Nephron progenitor cell (in vitro differentiated cells): ENCODE measurements around the gene CD248.

Experiments
- DNase-seq: peaks from one replicate; pipeline ENCODE4 v3.0.0; 2021
- H3K27ac Mint-ChIP-seq: 2 replicates; pipeline ENCODE4 v1.8.0; 2021; ENCODE audit warnings: mild to moderate bottlenecking, moderate library complexity, mixed read lengths
- H3K27me3 Mint-ChIP-seq: 2 replicates; pipeline ENCODE4 v1.8.0; 2021; ENCODE audit warnings: mild to moderate bottlenecking, low read depth, mixed read lengths; ENCODE audit not compliant: poor library complexity
- H3K36me3 Mint-ChIP-seq: 2 replicates; pipeline ENCODE4 v1.8.0; 2021; ENCODE audit warnings: low read depth, mixed read lengths
- H3K4me1 Mint-ChIP-seq: 2 replicates; pipeline ENCODE4 v1.8.0; 2021; ENCODE audit warnings: mixed read lengths
- H3K4me3 Mint-ChIP-seq: 2 replicates; pipeline ENCODE4 v1.8.0; 2021; ENCODE audit warnings: mild to moderate bottlenecking, moderate library complexity, mixed read lengths
- H3K9me3 Mint-ChIP-seq: 2 replicates; pipeline ENCODE4 v1.8.0; 2021; ENCODE audit warnings: mild to moderate bottlenecking, moderate library complexity, mixed read lengths
- CTCF ChIP-seq: fragments of 200-600 bp; sonication (generic); IDR thresholded peaks from 2 replicates; pipeline ENCODE4 v1.5.0; 2021; ENCODE audit warnings: antibody characterized with exemption

Gene CD248

GRCh38 chr11:66328302-66329144, 11.7 kb upstream of the CD248 start:
- H3K36me3 Mint-ChIP-seq: no peaks in the 10 kb centered on the region
- peaks cover 61% of the 10 kb centered on the region for H3K4me1 Mint-ChIP-seq
- TF ChIP-seq CTCF: peak; percentile 94
- H3K9me3 Mint-ChIP-seq: no peaks in the 10 kb centered on the region
- no peak overlapping the region for H3K4me3 Mint-ChIP-seq
- no peak overlapping the region for H3K27ac Mint-ChIP-seq
- peak; percentile 82 for DNase-seq
- H3K27me3 Mint-ChIP-seq: peaks cover 5% of the 10 kb centered on the region

GRCh38 chr11:66328031-66328301, 11.1 kb upstream of the CD248 start:
- H3K27ac Mint-ChIP-seq: no peak overlapping the region
- no peak for TF ChIP-seq CTCF
- H3K9me3 Mint-ChIP-seq: no peaks in the 10 kb centered on the region
- DNase-seq: no peak
- no peak overlapping the region for H3K4me3 Mint-ChIP-seq
- H3K27me3 Mint-ChIP-seq: peaks cover 5% of the 10 kb centered on the region
- H3K36me3 Mint-ChIP-seq: no peaks in the 10 kb centered on the region
- peaks cover 67% of the 10 kb centered on the region for H3K4me1 Mint-ChIP-seq

- Mint-ChIP-seq H3K27me3 (peaks cover 5% of the 10 kb centered on the region), H3K4me1 (peaks cover 72% of the 10 kb centered on the region), H3K9me3 (no peaks in the 10 kb centered on the region), H3K4me3 (peak overlapping the region; percentile 2), H3K27ac (peak overlapping the region; percentile 5), H3K36me3 (no peaks in the 10 kb centered on the region)
- TF ChIP-seq CTCF: no peak
- DNase-seq: no peak
Observed at GRCh38 chr11:66327171-66328030, 10.6 kb upstream of the CD248 start.

GRCh38 chr11:66326261-66327111, 9.6 kb upstream of the CD248 start:
- peak; percentile 63 for DNase-seq
- peaks cover 5% of the 10 kb centered on the region for H3K27me3 Mint-ChIP-seq
- peaks cover 80% of the 10 kb centered on the region for H3K4me1 Mint-ChIP-seq
- H3K4me3 Mint-ChIP-seq: peak overlapping the region; percentile 5
- no peaks in the 10 kb centered on the region for H3K9me3 Mint-ChIP-seq
- TF ChIP-seq CTCF: no peak
- no peaks in the 10 kb centered on the region for H3K36me3 Mint-ChIP-seq
- peak overlapping the region; percentile 17 for H3K27ac Mint-ChIP-seq

- H3K36me3 Mint-ChIP-seq: no peaks in the 10 kb centered on the region
- peaks cover 76% of the 10 kb centered on the region for H3K4me1 Mint-ChIP-seq
- no peak overlapping the region for H3K27ac Mint-ChIP-seq
- no peak for DNase-seq
- H3K4me3 Mint-ChIP-seq: peak overlapping the region; percentile 15
- peaks cover 5% of the 10 kb centered on the region for H3K27me3 Mint-ChIP-seq
- TF ChIP-seq CTCF: no peak
- peaks cover 1% of the 10 kb centered on the region for H3K9me3 Mint-ChIP-seq
Observed at GRCh38 chr11:66325263-66325671, 8.4 kb upstream of the CD248 start.
